Measurements from ENCODE around the gene TMEM128.
"Not testable (repeated sequence)": the region's sequence is repeated elsewhere in the genome, so short reads cannot be mapped to it uniquely, and the experiment has no call there.

The TMEM128 gene

DNA sequence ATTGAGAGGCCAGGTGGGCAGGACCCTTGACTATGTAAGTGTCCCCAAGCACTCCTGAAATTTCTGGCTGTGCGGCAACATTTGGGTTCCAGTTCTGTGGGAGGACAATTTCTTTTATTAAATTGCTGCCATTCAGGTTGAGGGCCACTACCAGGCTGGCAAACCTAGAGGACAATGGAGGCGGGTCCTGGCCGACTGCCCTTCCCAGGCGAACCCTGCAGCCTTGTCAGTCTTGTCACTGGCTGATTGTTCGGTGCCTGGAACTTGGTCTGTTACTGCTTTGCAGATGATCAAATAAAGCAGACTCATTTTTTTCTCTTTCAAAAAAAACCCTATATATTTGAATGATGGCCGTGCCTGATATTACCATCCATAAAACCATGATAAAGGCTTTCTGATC lies 6.6 kb upstream of the TMEM128 start:
- no peak for DNase-seq

- no peak for DNase-seq
Observed at GRCh38 chr4:4254199-4254598, 6.2 kb upstream of the TMEM128 start.

- DNase-seq = no peak
Observed at GRCh38 chr4:4249866-4250265, 1.8 kb upstream of the TMEM128 start.

GRCh38 chr4:4249342-4249741 lies 1.3 kb upstream of the TMEM128 start:
- not testable (repeated sequence) for DNase-seq

GRCh38 chr4:4248885-4249203 lies 821 bp upstream of the TMEM128 start:
- DNase-seq = no peak

GRCh38 chr4:4247696-4248028 lies 361 bp downstream of the TMEM128 start:
- DNase-seq = no peak

GRCh38 chr4:4245172-4245571 lies 2.9 kb downstream of the TMEM128 start:
- DNase-seq = no peak

GRCh38 chr4:4239551-4239950 lies 8.5 kb downstream of the TMEM128 start:
- DNase-seq = not testable (repeated sequence)

DNA sequence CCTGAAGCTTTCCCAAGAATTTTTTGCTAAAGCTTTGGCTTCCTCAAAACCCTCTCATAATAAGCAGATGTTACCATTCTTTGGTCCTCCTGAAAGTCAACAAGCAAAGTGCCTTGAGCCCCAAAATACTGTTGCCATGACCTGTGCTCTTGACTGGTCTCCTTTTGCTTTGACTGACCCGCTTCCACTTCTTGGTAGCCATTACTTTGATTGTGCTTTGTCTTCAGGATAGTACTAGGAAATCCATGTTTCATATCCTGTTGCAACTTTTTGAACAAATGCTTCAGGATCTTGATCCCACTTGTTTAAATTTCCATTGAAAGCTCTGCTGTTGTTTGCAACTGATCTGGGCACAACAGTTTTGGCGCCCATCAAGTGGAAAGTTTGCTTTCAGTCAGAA lies 14.4 kb downstream of the TMEM128 start:
- no peak for DNase-seq

DNA sequence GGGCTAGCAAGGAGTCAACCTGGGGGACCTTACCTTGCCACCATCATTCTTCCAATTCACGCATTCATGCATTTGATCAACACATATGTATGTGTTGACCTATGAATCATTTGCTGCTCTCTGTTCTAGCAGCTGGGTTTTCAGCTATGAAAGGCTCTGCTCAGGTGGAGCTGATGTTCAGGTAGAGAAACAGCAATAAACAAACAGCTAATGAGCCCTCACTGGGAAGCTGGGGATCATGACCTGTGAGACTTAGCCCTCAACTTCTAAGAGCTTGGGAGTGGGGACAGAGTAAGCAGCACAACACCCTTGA lies 19.7 kb downstream of the TMEM128 start:
- no peak for DNase-seq

- DNase-seq = no peak
Observed at GRCh38 chr4:4227510-4228355, 20.3 kb downstream of the TMEM128 start.

- DNase-seq = no peak
Observed at GRCh38 chr4:4226606-4227438, 21.2 kb downstream of the TMEM128 start, which contains the start of gene OTOP1. OTOP1 (minus strand) TSS chr4:4226929; CDS start chr4:4226864, 65 bp downstream.

GRCh38 chr4:4225915-4226605 lies 22.0 kb downstream of the TMEM128 start:
- DNase-seq = no peak

- no peak for DNase-seq
Observed at GRCh38 chr4:4217113-4217512, 30.9 kb downstream of the TMEM128 start.

DNA sequence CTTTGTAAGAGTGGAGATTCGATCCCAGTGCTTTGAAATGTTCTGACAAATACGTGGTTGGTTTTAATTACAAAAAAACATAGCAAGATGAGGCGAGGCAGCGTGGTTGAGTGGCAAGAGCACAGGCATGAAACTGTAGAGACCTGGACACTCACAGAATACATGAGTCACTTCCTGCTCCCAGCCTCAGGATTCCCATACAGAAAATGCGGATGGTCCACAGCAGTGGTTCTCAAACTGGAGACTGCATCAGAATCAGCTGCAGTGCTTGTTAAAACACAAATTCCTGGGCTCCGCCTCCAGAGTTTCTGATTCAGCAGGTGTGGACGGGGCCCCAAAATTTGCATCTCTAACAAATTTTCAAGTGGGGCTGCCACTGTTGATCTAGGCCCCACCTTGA lies 31.4 kb downstream of the TMEM128 start:
- DNase-seq = no peak

- not testable (repeated sequence) for DNase-seq
Observed at GRCh38 chr4:4213674-4214073, 34.3 kb downstream of the TMEM128 start.

DNA sequence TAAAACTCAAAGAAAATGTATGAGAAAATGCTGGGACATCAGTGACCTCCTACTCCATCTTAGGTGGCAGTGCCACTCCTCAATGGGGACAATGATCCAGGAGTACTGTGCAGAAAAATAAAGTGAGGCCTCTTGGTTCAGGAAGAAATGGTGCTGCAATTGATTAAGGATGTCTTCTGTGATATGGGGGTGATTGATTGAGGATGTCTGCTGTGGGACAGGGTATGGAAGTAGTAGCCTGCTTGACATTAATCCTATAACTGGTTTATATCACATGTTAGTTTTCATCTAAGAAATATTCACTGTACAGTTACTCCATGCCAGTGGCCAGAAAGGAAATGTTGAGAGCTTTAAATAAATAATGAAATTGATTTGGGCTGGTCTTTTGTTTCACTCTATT lies 41.8 kb downstream of the TMEM128 start:
- no peak for DNase-seq

GRCh38 chr4:4204401-4204745 lies 43.6 kb downstream of the TMEM128 start:
- no peak for DNase-seq

GRCh38 chr4:4203688-4204400 lies 44.2 kb downstream of the TMEM128 start:
- no peak for DNase-seq

- no peak for DNase-seq
Observed at GRCh38 chr4:4202510-4202909, 45.5 kb downstream of the TMEM128 start.

- no peak for DNase-seq
Observed at GRCh38 chr4:4200624-4201023, 47.4 kb downstream of the TMEM128 start.

DNA sequence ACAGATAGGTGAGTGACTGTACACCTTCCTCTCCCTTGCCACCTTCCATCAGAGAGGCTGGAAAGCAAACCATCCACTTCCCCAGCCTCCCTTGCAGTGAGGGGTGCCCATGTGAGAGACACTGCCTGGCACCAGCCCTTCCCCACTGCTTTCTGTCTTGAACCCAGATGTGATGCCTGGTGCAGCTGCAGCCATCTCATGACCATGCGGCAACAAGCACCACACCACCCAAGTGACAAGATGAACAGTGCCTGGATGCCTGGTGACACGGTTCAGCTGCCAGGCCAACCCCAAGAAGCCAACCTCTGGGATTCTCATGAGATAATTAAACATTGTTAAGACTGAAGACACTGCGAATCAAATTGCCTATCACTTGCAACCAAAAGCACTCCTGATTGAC lies 52.7 kb downstream of the TMEM128 start:
- DNase-seq = no peak

DNA sequence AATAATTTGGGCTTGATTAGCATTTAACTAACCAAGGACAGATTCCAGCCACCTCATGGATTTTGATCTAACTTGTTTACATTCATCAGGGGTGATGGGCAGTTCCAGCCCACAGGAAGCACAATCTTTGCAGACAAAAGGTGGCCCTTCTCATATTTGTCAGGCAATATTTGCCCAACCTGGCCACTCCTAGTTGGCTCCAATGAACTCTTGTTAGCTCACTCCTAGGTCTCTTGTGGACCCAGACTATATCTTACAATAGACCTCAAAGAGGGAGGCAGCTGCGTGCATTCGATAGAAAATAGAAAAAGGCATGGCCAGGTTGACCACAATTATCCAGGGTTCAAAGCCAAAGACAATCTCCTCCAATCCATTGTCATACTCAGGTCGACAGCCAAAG lies 59.5 kb downstream of the TMEM128 start:
- not testable (repeated sequence) for DNase-seq

Measured in activated T-cell treated with anti-CD3 and anti-CD28 coated beads, Interleukin-2, amount 50 U/mL, for 1 hour (primary cell).